GDM1 (cell line): Measurements from ENCODE around the gene PRR7.

Experiments used
- DNase-seq: peaks from one replicate; lab custom pipeline; 2025; lab: John Stamatoyannopoulos, UW

PRR7 gene

GRCh38 chr5:177469750-177470525, 23.3 kb downstream of the PRR7 start:
- no peak for DNase-seq

DNA sequence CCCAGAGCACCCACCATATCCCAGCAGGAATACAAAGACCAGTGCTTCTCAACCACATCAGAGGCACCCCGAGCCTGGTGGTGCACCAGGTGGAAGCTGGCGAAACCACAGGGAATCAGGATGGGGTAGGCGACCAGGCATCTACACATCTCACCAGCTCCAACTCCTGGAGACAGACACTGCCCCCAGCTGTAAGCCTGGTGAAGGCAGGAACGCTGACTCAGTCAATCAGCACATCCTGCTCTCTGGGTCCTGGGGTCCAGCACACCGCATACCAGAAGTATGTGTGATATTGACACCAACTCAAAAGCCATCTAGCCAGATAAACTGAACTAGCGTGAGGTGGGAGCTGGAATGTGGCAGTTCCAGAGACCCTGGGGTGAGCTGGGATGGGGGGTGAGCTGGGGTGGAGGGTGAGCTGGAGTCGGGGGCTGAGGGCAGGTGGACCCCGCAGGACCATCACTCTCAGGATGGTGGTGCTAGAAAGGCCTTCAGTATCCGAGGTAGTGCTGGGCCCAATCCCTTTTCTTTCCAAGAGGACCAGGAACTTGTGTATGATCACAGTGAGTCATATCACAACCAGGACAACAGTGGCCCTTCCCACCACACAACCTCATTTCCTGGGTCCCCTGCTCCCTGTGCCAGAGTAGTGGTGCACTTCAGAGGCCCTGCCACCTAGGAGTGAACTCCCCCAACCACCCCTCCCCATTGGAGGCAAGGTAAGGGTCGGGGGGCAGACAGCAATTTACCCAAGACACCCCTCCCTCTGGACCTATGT, 24.3 kb downstream of the PRR7 start:
- no peak for DNase-seq

DNA sequence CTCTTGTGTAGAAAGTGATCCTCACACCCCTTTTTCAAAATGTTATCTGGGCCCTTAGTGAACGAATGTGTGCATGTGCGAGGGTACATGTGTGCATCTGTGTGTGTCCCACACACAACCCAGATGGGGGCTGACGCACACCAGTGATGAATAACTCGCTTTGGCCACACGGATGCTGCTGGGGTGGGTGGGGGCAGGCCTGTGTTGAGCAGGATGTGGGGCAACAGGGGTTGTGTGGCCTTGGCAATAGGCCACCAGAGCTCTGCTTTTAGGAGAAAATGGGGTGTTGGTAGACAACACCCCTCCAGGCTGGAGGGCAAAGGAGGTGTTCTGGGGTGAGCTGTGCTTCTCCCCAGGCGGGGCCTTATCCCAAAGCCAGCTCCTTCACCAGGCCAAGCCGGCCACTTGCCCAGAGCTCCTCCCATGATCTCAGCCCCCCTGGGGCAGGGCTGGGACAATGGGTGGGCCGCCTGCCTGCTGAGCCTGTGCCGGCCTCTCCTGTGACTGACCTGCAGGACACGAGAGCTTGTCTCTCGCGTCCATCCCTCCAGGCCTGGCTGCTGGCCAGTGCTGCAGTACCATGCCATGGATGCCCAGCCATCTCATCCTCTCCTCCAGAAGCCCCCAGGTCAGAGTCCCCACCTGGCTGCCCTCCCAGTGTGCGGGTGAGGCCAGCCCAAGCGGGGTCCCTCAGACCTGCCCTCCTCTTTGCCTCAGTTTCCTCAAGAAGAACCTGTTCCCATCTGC, 25.2 kb downstream of the PRR7 start:
- no peak for DNase-seq

DNA sequence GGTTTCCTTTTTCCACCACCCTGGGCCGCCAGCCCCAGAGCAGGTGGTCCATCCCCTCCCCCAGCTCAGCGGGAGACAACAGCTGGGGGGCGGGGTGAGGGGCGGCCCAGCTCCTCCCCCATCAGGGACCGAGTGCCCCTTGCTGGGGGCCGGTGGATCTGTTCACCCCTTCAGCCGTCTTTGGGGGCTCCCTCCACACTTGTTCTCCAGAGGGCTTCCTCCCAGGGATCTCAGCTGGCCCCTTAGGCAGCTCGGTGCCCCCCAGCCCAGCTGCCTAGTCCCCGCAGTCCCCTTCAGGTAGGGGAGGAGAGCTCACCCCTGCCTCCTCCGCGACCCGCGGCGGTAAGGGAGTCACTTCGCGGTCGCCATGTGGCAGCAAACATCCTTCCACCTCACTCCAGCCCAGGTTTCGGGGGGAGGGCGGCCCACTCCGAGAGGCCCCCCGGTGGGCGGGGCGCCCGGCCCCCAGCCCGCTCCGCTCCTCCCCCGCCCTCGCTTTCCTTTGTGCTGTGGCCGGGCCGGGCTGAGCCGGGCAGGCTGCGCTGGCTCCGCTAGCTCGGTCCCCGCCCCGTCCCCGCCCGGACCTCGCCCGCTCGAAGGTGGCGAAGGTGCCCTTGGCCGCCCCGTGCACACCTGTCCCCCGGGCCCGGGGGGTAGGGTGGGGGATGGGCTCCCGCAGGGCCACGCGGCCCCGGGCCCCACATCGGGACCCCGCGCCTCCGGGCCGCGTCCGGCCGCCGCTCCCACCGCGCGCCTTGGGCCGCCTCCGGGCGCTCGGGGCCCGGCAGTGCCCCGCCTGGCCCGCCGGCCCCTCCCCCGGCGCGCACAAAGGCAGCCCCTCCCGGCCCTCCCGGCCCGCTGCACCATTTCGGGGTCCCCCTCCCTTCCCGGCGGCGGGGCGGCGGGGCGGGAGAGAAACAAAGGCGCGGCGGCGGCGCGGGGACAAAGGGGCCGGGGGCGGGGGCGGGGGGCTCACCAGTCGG, 26.1 kb downstream of the PRR7 start:
- DNase-seq: peak; percentile 49

DNA sequence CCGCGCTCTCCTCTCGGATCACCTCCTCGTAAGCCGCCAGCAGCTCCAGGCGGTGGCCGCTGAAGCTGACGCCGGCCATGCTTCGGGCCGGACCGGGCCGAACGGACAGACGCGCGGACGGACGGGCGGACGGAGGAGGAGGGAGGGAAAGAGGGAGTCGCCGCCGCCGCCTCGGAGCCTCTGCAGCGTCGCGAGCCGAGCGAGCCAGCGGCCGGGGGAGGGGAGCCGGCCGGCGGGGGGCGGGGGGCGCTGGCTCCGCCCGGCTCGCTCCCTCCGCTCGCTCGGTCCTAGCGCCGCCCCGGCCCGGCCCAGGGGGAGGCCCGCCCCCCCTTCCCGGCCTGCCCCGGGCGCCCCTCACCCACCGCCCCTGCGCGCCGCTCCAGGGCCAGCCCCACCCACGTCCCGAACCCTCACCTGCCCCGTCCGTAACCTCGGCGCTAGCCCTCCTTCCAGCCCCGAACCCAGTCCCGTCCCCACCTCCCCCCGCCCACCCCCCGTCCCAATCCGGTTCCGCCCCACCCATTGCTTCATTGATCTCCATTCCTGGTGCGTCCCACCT, 26.9 kb downstream of the PRR7 start, which contains the start of gene DBN1:
Gene DBN1, minus strand, starts transcription at position 192 of the 559 bp plus-strand sequence. Its CDS starts 113 bp downstream, at position 79.
- DNase-seq: peak; percentile 33

- no peak for DNase-seq
These were observed 27.4 kb downstream of the PRR7 start for GRCh38 chr5:177474002-177474476.

DNA sequence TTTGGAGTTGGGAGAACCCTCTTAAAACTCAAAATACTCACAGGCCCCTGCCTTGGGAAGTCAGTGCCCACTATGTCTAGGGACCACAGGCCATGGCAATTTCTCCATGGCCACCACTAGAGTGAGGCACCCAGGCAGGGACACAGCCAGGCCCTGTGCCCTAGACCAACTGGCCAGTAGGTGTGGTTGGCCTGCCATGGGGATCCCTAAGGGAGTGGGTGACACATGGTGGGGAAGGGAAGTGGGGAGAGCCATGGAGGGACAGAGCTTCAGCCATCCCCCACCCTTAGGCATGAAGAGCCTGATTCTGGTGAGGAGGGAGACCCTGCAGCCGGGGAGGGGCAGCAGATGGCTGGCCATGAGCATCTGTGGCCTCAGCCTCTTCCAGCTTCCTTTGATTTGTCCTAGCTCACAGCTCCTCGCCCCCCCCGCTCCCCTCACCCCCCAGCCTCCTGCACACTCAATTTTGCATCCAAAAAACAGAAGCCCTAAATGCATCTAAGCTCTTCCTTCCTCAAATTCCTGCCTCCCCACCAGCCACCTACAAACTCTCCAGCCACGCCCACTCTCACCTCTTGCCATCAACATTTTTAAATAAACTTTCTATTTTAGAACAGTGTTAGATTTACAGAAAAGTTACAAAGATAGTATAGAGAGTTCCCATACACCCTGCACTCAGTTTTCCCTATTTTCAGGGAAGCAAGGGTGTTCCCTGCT, 28.4 kb downstream of the PRR7 start:
- DNase-seq: no peak

DNA sequence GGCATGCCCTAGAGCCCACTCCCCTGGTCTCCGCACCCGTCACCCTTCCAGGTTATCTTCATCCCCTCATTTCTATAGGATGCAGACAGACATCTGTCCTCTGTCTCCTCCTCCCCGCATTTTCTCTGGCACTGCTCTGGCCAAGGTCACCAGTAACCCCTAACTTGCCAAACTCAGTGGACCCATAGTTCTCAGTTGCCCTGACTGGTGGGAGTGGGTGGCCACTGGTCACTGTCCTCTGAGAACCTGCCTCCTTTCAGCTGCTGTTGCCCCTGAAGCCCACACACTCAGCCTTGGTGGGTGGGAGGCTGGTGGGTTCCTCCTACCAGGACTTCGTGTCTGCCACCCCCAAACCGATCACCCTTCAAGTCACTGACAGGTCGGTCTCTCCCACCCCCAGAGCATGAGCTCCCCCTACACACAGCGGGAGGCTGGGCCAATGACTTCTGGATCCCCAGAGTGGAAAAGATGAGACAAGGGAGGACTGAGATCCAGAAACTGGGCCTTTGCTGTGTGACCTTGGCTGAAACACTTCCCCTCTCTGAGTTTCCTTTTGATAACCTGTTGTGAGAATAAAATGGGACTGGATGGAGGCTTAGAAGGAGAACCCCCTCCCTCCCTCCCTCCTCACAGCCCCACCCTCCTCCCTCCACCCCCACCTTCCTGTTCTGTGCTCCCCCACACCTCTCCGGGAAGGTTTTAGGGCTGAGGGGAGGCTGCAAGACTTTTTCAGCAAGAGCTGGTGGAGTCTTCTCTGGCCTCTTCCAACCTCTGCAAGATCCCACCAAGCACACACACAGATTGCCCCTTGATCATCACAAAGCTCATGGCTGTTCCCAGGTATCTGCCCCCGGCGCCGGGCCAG, 29.2 kb downstream of the PRR7 start:
- no peak for DNase-seq

DNA sequence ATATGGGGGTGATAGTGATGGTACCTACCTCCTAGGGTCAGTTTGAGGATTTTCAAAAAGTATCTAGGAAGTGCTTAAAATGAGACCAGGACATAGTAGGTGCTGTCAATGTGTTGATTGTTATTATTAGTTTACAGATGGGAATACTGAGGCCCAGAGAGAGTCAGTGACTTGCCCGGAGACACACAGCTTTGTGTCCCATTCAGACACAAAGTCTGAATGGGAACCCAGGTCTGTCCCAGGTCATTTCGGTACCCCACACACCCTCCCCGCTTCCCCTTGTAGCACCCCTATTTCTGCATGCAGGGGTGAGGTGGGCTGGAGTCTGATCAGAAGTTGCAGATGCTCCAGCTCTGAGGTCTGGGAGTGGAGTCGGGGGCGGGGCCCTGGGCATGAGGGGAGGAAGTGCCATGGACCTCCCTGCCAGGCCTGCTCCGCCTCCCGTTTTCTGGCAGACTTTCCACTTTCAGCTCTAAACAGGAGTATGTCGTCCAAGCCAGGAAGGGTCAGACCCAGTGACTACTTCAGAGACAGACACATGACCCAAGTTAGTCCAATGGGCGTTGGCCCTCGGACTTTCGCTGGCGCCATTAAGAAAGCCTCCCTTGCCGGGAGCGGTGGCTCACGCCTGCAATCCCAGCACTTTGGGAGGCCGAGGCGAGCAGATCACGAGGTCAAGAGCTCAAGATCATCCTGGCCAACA, 30.1 kb downstream of the PRR7 start:
- no peak for DNase-seq

GRCh38 chr5:177477701-177478477, 31.3 kb downstream of the PRR7 start:
- no peak for DNase-seq

DNA sequence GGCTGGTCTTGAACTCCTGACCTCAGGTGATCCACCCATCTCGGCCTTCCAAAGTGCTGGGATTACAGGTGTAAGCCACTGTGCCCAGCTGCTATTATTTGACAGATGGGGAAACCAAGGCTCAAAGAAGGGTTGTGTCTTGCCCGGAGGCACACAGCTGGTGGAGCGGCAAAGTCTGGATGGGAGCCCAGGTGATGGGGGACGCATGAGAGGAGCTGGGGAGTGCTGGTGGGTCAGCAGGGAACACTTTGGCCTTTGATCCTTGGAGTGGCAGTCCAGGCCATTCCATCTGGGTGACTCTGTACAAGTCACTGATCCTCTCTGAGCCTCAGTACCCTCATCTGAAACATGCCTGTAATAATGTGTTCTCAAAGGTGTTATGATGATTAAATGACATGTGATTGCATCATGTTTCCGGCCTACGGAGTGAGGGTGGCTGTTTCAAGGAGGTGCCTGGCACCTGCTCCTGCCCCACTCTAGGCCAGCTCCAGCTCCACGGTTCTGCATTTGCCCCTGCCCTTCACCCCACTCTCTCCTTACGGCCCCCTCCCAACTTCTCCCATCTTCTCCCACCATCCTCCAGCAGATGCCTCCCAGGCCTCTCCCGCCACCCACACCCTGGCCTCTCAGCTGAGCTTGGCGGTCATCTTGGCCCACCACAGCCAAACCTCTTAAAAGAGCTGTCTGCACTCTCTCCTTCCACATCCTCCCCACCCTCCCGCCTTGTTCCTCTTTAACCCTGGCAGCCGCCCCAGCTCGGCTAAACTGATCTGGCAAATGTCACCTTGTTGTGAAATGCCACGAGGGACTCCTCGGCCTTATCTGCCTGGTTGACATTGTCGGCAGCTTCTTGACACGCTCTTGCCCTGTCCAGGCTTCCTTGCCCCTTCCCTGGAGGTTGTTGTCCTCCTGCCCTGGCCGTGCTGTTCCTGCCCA, 32.4 kb downstream of the PRR7 start:
- DNase-seq: peak; percentile 40

DNA sequence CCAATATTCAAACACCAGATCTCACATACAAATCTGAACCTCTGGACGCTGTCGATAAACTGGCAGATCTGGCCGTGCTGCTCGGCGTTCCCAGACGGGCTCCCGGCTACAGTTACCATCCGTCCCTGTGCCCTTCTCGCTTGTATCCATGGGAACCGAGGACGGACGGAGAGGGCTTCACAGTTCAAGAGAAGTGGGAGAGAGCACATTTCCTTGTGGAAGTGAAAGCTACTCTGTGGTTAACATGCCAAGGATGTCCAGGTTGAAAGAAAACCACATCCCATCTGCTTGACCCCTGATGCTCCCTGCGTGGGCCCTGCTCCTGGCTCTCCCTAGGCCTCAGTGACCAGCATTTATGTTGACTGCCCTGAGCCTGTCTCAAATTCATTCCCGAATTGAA, 33.2 kb downstream of the PRR7 start:
- no peak for DNase-seq

- no peak for DNase-seq
These were observed 35.8 kb downstream of the PRR7 start for GRCh38 chr5:177482359-177482795.

DNA sequence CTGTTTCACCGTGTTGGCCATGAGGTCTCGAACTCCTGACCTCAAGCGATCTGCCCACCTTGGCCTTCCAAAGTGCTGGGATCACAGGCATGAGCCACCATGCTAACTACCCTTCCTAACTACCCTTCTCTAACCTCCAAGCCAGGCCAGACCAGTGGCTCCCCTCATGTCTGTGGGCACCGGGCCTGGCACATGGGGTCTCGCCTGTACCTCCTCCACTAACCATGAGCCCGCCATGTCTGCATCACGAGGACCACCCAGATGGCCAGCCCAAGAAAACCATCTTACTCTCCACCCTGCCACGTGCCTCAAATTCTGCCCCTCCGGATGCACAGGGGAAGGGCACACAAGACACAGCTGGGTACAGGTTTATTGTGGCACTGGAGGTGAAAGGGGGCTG, 36.4 kb downstream of the PRR7 start:
- DNase-seq: no peak

- DNase-seq: no peak
These were observed 37.6 kb downstream of the PRR7 start for GRCh38 chr5:177483994-177484901.
